HepG2 (cell line): ENCODE measurements around the gene CSTPP1. TPM values are rescaled to one million over a fixed set of nuclear protein-coding genes. Genes with fewer than 3 reads are reported as not detected.

ENCODE experiments used
- ATAC-seq: fragments of 200-7000 bp; cut with Tn5 transposase; 3 replicates; pipeline ENCODE4 v1.9.1; 2020; ENCODE audit warnings: mild to moderate bottlenecking, moderate library complexity
- BruUV-seq: library from RNA; stranded (reverse); fragments of 400-500 nt; replicated peaks from 2 replicates; lab custom pipeline; 2021; lab: Mats Ljungman, UMichigan
- CTCF ChIA-PET: fragments of 300-600 bp; formaldehyde crosslinking; extraction: SDS; loops from one replicate; lab custom pipeline; 2021; ENCODE audit warnings: low total read pairs, inconsistent platforms, low intra/inter-chr PET ratio; lab: Yijun Ruan, JAX
- POLR2A ChIA-PET: fragments of 350-600 bp; sonication (Branson Sonifier 250); formaldehyde crosslinking; loops from one replicate; lab custom pipeline; 2020; ENCODE audit warnings: antibody characterized with exemption, inconsistent platforms; lab: Yijun Ruan, JAX
- DNase-seq: peaks from one replicate; pipeline ENCODE4 v3.0.0-alpha.2; 2015; ENCODE audit warnings: low spot score
- FAIRE-seq: peaks from 3 replicates; lab custom pipeline; 2011; peaks lifted over from hg19 to GRCh38; lab: Jason Lieb, UNC
- H2AFZ ChIP-seq: one replicate; pipeline ENCODE4 v1.6.1; 2011; ENCODE audit warnings: low read length, inconsistent platforms
- H3K27ac ChIP-seq: fragments of 300-600 bp; 3 replicates; pipeline ENCODE4 v1.8.0; 2011; ENCODE audit warnings: mixed run types, mild to moderate bottlenecking, mixed read lengths, low read length, inconsistent platforms; ENCODE audit not compliant: insufficient read depth; ENCODE audit errors: extremely low read length
- H3K27me3 ChIP-seq, 2 experiments: fragments of 200-600 bp in 1 of 2; 2 replicates in 1 of 2; 3 replicates in 1 of 2; pipeline versions ENCODE4 v1.6.0 to v1.8.0; 2011; ENCODE audit warnings: low read length in 2 of 2, mild to moderate bottlenecking in 2 of 2, moderate library complexity in 2 of 2, inconsistent platforms in 1 of 2; ENCODE audit not compliant: insufficient read depth in 2 of 2, control insufficient read depth in 1 of 2
- H3K36me3 ChIP-seq, 2 experiments: fragments of 200-600 bp in 1 of 2; replicated peaks in 1 of 2; 2 replicates in 1 of 2; 3 replicates in 1 of 2; pipeline versions ENCODE4 v1.5.1 to v1.8.0; 2011; ENCODE audit warnings: low read length in 2 of 2, inconsistent platforms in 1 of 2; ENCODE audit not compliant: insufficient read depth in 2 of 2, control insufficient read depth in 1 of 2
- H3K4me1 ChIP-seq: 2 replicates; pipeline ENCODE4 v1.5.1; 2012; ENCODE audit warnings: low read length, inconsistent platforms; ENCODE audit not compliant: insufficient read depth
- H3K4me2 ChIP-seq: 2 replicates; pipeline ENCODE4 v1.6.0; 2011; ENCODE audit warnings: low read depth, low read length, inconsistent platforms
- H3K4me3 ChIP-seq, 3 experiments: fragments of 200-600 bp in 1 of 3; sonication (generic), shearing (Covaris generic) in 1 of 3; replicated peaks in 1 of 3; 2 replicates each; pipeline ENCODE4 v1.5.1; 2011 to 2016; ENCODE audit warnings: low read length in 3 of 3, inconsistent platforms in 2 of 3, low read depth in 2 of 3, mild to moderate bottlenecking in 2 of 3, control low read depth in 1 of 3, mixed read lengths in 1 of 3; ENCODE audit not compliant: insufficient read depth in 1 of 3
- H3K79me2 ChIP-seq: one replicate; pipeline ENCODE4 v1.6.1; 2011; ENCODE audit warnings: low read length, inconsistent platforms; ENCODE audit not compliant: insufficient read depth
- H3K9ac ChIP-seq: 2 replicates; pipeline ENCODE4 v1.6.0; 2011; ENCODE audit warnings: mild to moderate bottlenecking, low read depth, low read length, inconsistent platforms; ENCODE audit not compliant: insufficient read depth
- H3K9me3 ChIP-seq: 2 replicates; pipeline ENCODE4 v1.5.1; 2012; ENCODE audit warnings: mild to moderate bottlenecking, low read length
- H4K20me1 ChIP-seq: 2 replicates; pipeline ENCODE4 v1.6.0; 2011; ENCODE audit warnings: inconsistent platforms, mild to moderate bottlenecking, low read length, moderate library complexity; ENCODE audit not compliant: insufficient read depth
- HDAC1 ChIP-seq: sonication (generic); formaldehyde crosslinking; IDR thresholded peaks from 2 replicates; pipeline ENCODE4 v1.5.1; 2020; ENCODE audit warnings: mild to moderate bottlenecking, missing genetic modification reagents
- HNRNPH1 ChIP-seq: fragments of 200-400 bp; formaldehyde crosslinking; optimal IDR thresholded peaks from 2 replicates; pipeline ENCODE3; 2017; ENCODE audit warnings: mild to moderate bottlenecking, low read depth, low read length
- HNRNPL ChIP-seq: fragments of 200-400 bp; formaldehyde crosslinking; IDR thresholded peaks from 2 replicates; pipeline ENCODE4 v1.6.1; 2017; ENCODE audit warnings: mild to moderate bottlenecking, low read depth, low read length
- KAT8 ChIP-seq: IDR thresholded peaks from 2 replicates; pipeline ENCODE4 v1.6.1; 2016; ENCODE audit warnings: missing genetic modification reagents, missing compliant biosample characterization
- NFE2 ChIP-seq: sonication (generic); formaldehyde crosslinking; IDR thresholded peaks from 2 replicates; pipeline ENCODE4 v1.4.0; 2020; ENCODE audit warnings: missing genetic modification reagents
- SRSF1 ChIP-seq: fragments of 200-400 bp; formaldehyde crosslinking; optimal IDR thresholded peaks from 2 replicates; pipeline ENCODE3; 2017; ENCODE audit warnings: mild to moderate bottlenecking, low read depth, low read length, moderate library complexity
- ZBTB21 ChIP-seq: sonication (generic); formaldehyde crosslinking; IDR thresholded peaks from 2 replicates; pipeline ENCODE4 v1.4.0; 2020; ENCODE audit warnings: missing genetic modification reagents
- ZBTB8A ChIP-seq: sonication (generic); formaldehyde crosslinking; IDR thresholded peaks from 2 replicates; pipeline ENCODE4 v1.4.0; 2020; ENCODE audit warnings: mild to moderate bottlenecking, low read depth, missing genetic modification reagents, borderline replicate concordance
- ZNF354B ChIP-seq: sonication (generic); formaldehyde crosslinking; IDR thresholded peaks from 2 replicates; pipeline ENCODE4 v1.8.0; 2022; ENCODE audit warnings: mild to moderate bottlenecking, missing genetic modification reagents
- ZNF607 ChIP-seq: sonication (generic); formaldehyde crosslinking; IDR thresholded peaks from 2 replicates; pipeline ENCODE4 v1.5.1; 2020; ENCODE audit warnings: missing genetic modification reagents, mild to moderate bottlenecking, borderline replicate concordance
- WGBS: methylation state at CpG from one replicate; pipeline ENCODE4 v1.1.6; 2017; ENCODE audit warnings: low lambda C conversion rate; 5-methylcytosine and 5-hydroxymethylcytosine counted together
- in situ Hi-C: cut with HindIII; loops from 2 replicates; pipeline ENCODE4 v1.10.0; 2017; ENCODE audit warnings: low pct_unique_long_range_greater_than_20kb; ENCODE audit not compliant: extremely low pct_ligation_motif_present
- intact Hi-C: fragments of 100-400 bp; cut with micrococcal nuclease; formaldehyde crosslinking; loops from one replicate; pipeline ENCODE4 v1.10.0; 2022; ENCODE audit not compliant: unreplicated experiment
- polyA plus RNA-seq, 8 experiments: library from polyadenylated mRNA; depleted of rRNA in 3 of 8; stranded (reverse) in 7 of 8; unstranded in 1 of 8; fragments of >200 nt; fragmentation: Illumina TruSeq in 4 of 8; extraction: Trizol in 4 of 8; gene quantifications; 2 replicates each; pipeline versions ENCODE4 v1.2.1 to v1.2.3, GENCODE V29; 2011 to 2016; ENCODE audit warnings: low read depth in 4 of 8, missing spikeins in 1 of 8, mixed read lengths in 1 of 8; ENCODE audit not compliant: insufficient read depth in 1 of 8
- total RNA-seq, 5 experiments: library from RNA; depleted of rRNA; stranded (reverse); fragments of >200 nt; fragmentation: Illumina TruSeq; extraction: Trizol; gene quantifications; 2 replicates each; pipeline ENCODE4 v1.2.3, GENCODE V29; 2016; ENCODE audit warnings: low read depth in 1 of 5

The CSTPP1 gene
- total and polyA plus RNA-seq, 2 of the 13 experiments (the other 11 are each of a cell fraction or from before 2014, with no cell fraction given) = 12.3 to 14.6 TPM

DNA sequence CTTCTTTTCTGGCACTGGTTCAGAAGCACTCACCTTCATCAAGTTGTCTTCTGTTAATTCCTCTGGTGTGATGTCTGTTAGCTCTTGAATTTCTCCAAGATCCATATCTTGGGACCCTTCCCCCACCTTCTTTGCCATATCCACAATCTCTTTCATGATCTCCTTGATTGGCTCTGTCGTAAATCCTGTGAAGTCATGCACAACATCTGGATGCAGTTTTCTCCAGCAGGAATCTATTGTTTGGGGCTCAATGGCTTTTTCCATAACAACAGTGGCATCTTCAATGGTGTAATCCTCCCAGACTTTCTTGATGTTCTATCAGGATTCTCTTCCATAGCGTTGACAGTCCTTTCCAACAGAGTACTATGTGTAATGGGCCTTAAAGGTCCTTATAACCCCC, 96.9 kb downstream of the CSTPP1 start (continued):
- no peak for TF ChIP-seq HDAC1 (CRISPR knock-in tag)
- TF ChIP-seq HNRNPH1 = no peak
- no peak for TF ChIP-seq NFE2 (CRISPR knock-in tag)

GRCh38 chr11:47034091-47034490, 97.5 kb downstream of the CSTPP1 start:
- H3K27me3 ChIP-seq = no peaks in the 10 kb centered on the region
- in situ Hi-C loops = no loop called here
- no peak for FAIRE-seq
- no peak overlapping the region for H2AFZ ChIP-seq
- no peaks in the 10 kb centered on the region for H3K36me3 ChIP-seq
- no peak for TF ChIP-seq ZNF607 (CRISPR knock-in tag)
- no peak for TF ChIP-seq SRSF1
- TF ChIP-seq ZBTB8A = no peak
- no peak for TF ChIP-seq ZNF354B
- TF ChIP-seq, all 625 proteins: peak for 0
- ATAC-seq (no peak), DNase-seq (peak; percentile 16)
- Histone ChIP-seq H3K79me2 (no peaks in the 10 kb centered on the region), H3K4me3 (no peak overlapping the region), H3K4me2 (no peak overlapping the region), H4K20me1 (no peaks in the 10 kb centered on the region), H3K27ac (no peak overlapping the region), H3K9me3 (no peaks in the 10 kb centered on the region), H3K9ac (no peak overlapping the region), H3K4me1 (0 out of 2 replicates have a peak, but pooled peaks cover 7% of the 10 kb centered on the region)
- intact Hi-C loops = no loop called here
- ChIA-PET POLR2A (no interaction called here), CTCF (no interaction called here)
- BruUV-seq = no TSS peak

DNA sequence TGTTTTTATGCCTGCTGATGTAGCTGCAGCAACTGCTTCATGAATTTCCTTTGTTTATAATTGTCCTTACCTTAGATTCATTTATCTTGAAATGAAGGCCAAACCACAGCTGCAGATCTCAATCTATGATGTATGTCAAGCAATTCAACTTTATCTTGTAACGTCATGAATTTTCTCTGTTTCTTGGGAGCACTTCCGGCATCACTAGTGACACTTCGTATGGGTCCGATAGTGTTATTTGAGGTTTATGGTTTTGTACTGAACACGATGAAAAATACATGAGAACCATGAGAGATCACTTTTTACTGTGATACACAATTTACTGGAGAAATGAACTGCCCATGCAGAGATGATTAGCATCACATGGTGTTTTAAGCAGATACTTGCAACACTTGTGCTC, 98.5 kb downstream of the CSTPP1 start:
- WGBS = 94% methylated on average over 5 of the region's 5 CpGs
- no peaks in the 10 kb centered on the region for H3K9me3 ChIP-seq
- 0 out of 2 replicates have a peak, but pooled peaks cover 7% of the 10 kb centered on the region for H3K4me1 ChIP-seq
- in situ Hi-C loops = no loop called here
- BruUV-seq = no TSS peak
- H3K9ac ChIP-seq = no peak overlapping the region
- no peak overlapping the region for H3K4me2 ChIP-seq
- H2AFZ ChIP-seq = no peak overlapping the region
- no peaks in the 10 kb centered on the region for H3K27me3 ChIP-seq
- no peaks in the 10 kb centered on the region for H3K36me3 ChIP-seq
- FAIRE-seq (no peak), ATAC-seq (no peak), DNase-seq (no peak)
- no peak overlapping the region for H3K4me3 ChIP-seq
- POLR2A ChIA-PET = interaction anchor here (1.1 kb wide), 1 partner anchor 9 kb away, joined by 3 read pairs; no protein-coding TSS in a partner anchor
- H3K27ac ChIP-seq = no peak overlapping the region
- H4K20me1 ChIP-seq = no peaks in the 10 kb centered on the region
- H3K79me2 ChIP-seq = no peaks in the 10 kb centered on the region
- intact Hi-C loops = no loop called here
- CTCF ChIA-PET = no interaction called here
- TF ChIP-seq ZBTB21 (CRISPR knock-in tag) (no peak), HNRNPL (no peak), KAT8 (CRISPR knock-in tag) (no peak)
